OCI-LY3 (cell line): ENCODE measurements around the gene DOK3.

Source experiments
- H2AFZ ChIP-seq: fragments of 200-600, 300-600 bp; shearing (Covaris generic); 2 replicates; pipeline ENCODE4 v1.6.0; 2014; ENCODE audit warnings: antibody characterized with exemption, low read depth, low read length
- H3K27ac ChIP-seq: fragments of 200-600, 300-600 bp; sonication (generic); 2 replicates; pipeline ENCODE4 v1.5.1; 2014; ENCODE audit warnings: mild to moderate bottlenecking, low read length, moderate library complexity, mixed read lengths
- H3K27me3 ChIP-seq: fragments of 200-600, 300-600 bp; sonication (generic); 2 replicates; pipeline ENCODE4 v1.6.1; 2014; ENCODE audit warnings: low read depth, low read length, mixed read lengths
- H3K36me3 ChIP-seq: fragments of 200-600, 300-600 bp; sonication (generic); replicated peaks from 2 replicates; pipeline ENCODE3; 2014; ENCODE audit warnings: low read depth, low read length, mixed read lengths
- H3K4me1 ChIP-seq: fragments of 300-600, 200-600 bp; sonication (generic); 2 replicates; pipeline ENCODE4 v1.6.1; 2014; ENCODE audit warnings: low read length, mixed read lengths
- H3K4me2 ChIP-seq: fragments of 200-600, 300-600 bp; sonication (generic); 2 replicates; pipeline ENCODE4 v1.6.1; 2014; ENCODE audit warnings: low read length, mixed read lengths
- H3K4me3 ChIP-seq: fragments of 300-600, 200-600 bp; sonication (generic); 2 replicates; pipeline ENCODE4 v1.5.1; 2014; ENCODE audit warnings: antibody characterized with exemption, mild to moderate bottlenecking, low read length, moderate library complexity
- H3K79me2 ChIP-seq: fragments of 300-600, 200-600 bp; shearing (Covaris generic); 2 replicates; pipeline ENCODE4 v1.6.1; 2014; ENCODE audit warnings: mild to moderate bottlenecking, low read length, mixed read lengths
- H3K9ac ChIP-seq: fragments of 300-600, 200-600 bp; shearing (Covaris generic); 2 replicates; pipeline ENCODE4 v1.6.0; 2014; ENCODE audit warnings: mild to moderate bottlenecking, low read length, moderate library complexity
- H3K9me3 ChIP-seq: fragments of 200-600, 300-600 bp; shearing (Covaris generic); 2 replicates; pipeline ENCODE4 v1.6.1; 2014; ENCODE audit warnings: low read length, mixed read lengths; ENCODE audit not compliant: insufficient read depth
- H4K20me1 ChIP-seq: fragments of 200-600, 300-600 bp; sonication (generic); 2 replicates; pipeline ENCODE4 v1.6.1; 2016; ENCODE audit warnings: low read length, mixed read lengths; ENCODE audit not compliant: insufficient read depth
- CTCF ChIP-seq: fragments of 200-600, 300-600 bp; sonication (generic); IDR thresholded peaks from 2 replicates; pipeline ENCODE4 v1.5.1; 2014; ENCODE audit warnings: antibody characterized with exemption, low read length, low read depth
- EZH2phosphoT487 ChIP-seq: fragments of 200-600 bp; shearing (Covaris generic); IDR thresholded peaks from 2 replicates; pipeline ENCODE4 v1.6.1; 2018; ENCODE audit warnings: antibody characterized with exemption, mixed run types, low read depth

Gene DOK3

DNA sequence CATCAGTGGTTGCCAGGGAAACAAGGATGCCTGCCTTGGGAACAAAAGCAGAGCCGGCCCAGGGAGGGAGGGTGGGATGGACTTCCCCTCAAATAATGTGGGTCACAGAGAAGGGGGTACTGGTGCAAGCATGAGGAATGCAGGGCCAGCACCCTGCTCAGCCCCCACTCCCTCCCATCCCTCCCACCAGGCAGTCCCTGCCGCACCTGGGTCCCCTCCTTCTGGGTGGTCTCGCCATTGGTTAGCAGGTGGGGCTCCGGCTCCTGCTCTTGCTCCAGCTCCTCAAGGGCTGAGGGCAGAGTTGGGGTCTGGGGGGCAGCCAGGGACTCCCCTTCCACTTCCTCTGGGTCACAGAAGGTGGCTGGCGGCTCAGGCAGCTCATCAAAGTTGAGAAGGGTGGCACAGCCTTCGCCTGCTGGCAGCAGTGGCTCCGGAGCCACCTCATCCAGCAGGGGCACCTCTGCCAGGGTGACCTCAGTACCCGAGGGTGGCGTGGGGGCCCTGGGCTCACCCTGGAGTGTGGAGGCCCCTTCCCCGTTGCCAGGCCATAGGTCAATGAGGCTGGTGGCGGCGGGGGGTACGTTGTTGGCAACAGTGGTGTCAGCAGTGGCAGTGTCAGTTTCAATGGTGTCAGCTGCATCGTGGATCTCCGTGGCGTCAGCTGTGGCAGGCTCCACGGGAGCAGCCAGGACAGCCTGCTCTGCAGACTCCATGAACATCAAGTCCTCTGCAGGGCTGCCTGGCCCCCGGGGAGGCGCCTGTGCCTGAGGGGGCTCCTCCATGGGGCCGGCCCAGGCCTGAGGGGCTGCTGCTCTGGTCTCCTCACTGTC lies 51.6 kb downstream of the DOK3 start:
- TF ChIP-seq EZH2phosphoT487: no peak
- TF ChIP-seq CTCF: no peak
- no peak overlapping the region for H3K4me2 ChIP-seq
- no peak overlapping the region for H3K9ac ChIP-seq
- no peaks in the 10 kb centered on the region for H3K9me3 ChIP-seq
- H3K36me3 ChIP-seq: no peaks in the 10 kb centered on the region
- H3K27me3 ChIP-seq: no peaks in the 10 kb centered on the region
- H3K27ac ChIP-seq: no peak overlapping the region
- H3K4me3 ChIP-seq: no peak overlapping the region
- H3K4me1 ChIP-seq: peaks cover 14% of the 10 kb centered on the region
- peaks cover 18% of the 10 kb centered on the region for H4K20me1 ChIP-seq
- no peak overlapping the region for H2AFZ ChIP-seq
- no peaks in the 10 kb centered on the region for H3K79me2 ChIP-seq

DNA sequence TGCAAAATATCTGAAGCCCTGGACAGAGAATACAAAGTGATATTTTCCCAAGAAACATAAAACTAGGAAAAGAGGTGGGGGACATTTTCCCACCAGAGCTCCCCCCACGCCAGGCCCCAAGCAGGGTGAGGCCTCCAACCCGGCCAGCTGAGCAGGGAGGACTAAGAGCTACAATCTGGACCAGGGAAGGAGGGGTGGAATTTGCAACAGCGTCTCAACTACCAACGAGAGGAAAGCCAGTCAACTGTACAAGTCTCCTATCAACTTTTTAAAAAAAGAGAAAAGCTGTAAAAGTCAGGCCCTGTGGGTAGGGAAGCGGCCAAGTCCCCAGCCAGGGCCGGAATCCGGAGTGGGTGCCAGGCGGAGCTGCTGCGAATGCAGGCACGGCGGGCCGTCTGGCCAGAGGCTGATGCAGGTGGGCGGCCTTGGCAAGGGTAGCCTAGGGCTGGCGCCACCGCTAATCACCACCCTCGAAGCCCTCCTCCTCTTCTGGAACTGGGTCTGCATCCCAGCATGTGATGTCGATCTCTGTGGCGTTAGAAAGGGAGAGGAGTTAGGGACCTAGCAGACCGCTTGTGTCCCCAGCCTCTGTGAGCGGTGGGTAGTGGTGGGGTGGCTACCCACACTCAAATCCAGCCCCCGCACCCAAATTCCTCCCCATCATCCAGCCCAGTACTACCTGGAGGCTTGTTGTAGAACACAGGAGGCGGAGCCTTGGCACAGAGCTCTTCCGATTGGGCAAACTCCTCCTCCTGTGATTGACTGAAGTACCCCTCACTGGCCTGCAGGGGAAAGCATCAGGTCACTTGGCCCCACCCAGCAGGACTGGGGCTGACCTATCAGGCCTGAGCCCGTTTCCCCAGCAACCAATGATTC lies 52.4 kb downstream of the DOK3 start:
- H3K79me2 ChIP-seq: no peaks in the 10 kb centered on the region
- no peak overlapping the region for H2AFZ ChIP-seq
- H3K4me2 ChIP-seq: no peak overlapping the region
- TF ChIP-seq CTCF: no peak
- no peak for TF ChIP-seq EZH2phosphoT487
- H3K27ac ChIP-seq: no peak overlapping the region
- no peaks in the 10 kb centered on the region for H3K36me3 ChIP-seq
- peaks cover 14% of the 10 kb centered on the region for H3K4me1 ChIP-seq
- H3K27me3 ChIP-seq: no peaks in the 10 kb centered on the region
- H4K20me1 ChIP-seq: peaks cover 23% of the 10 kb centered on the region
- no peaks in the 10 kb centered on the region for H3K9me3 ChIP-seq
- H3K4me3 ChIP-seq: no peak overlapping the region
- no peak overlapping the region for H3K9ac ChIP-seq

DNA sequence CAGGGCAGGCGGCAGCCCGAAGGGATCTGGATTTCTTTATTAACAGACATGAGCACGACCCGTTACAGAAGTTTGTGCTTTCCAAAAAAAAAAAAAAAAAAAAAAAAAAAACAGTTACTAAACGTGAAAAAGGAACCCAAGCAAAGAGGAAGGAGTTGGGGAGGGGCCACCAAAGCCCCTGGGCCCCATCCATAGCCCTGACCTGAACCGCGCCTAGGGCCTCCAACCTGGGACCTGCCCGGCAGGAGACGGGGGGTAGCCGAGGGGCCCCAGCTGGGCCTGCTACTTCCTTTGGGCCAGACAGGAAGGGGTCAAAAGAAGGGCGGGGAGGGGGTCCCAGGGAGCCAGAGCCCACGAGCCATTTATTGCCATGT lies 53.0 kb downstream of the DOK3 start:
- Histone ChIP-seq H3K4me2 (no peak overlapping the region), H3K36me3 (no peaks in the 10 kb centered on the region), H3K27ac (no peak overlapping the region), H4K20me1 (peaks cover 23% of the 10 kb centered on the region), H2AFZ (no peak overlapping the region), H3K79me2 (no peaks in the 10 kb centered on the region), H3K4me1 (peaks cover 14% of the 10 kb centered on the region), H3K27me3 (no peaks in the 10 kb centered on the region), H3K9me3 (no peaks in the 10 kb centered on the region), H3K9ac (no peak overlapping the region), H3K4me3 (no peak overlapping the region)
- TF ChIP-seq CTCF: no peak; the same call in 1 of the 2 replicates
- no peak for TF ChIP-seq EZH2phosphoT487
